Subcutaneous adipose tissue (tissue), 4 donors: ENCODE results near the gene KDR. TPM values are rescaled to one million over a fixed set of nuclear protein-coding genes. Genes with fewer than 3 reads are reported as not detected.

Source experiments
- CTCF ChIP-seq: fragments of 450-650 bp; IDR thresholded peaks from one replicate; pipeline ENCODE4 v1.5.1; 2016; ENCODE audit warnings: low read depth, mild to moderate bottlenecking, control low read depth, antibody characterized with exemption, moderate library complexity
- total RNA-seq, 4 donors: library from RNA; depleted of rRNA; stranded (reverse); fragments of >200 nt; gene quantifications; one replicate each; pipeline ENCODE4 v1.1.0, GENCODE V29; 2016

Gene KDR
- total RNA-seq, 4 donors from 2014 or later = 14.5 to 69.7 (median 27.6) TPM

- no peak for TF ChIP-seq CTCF
Observed at GRCh38 chr4:55038176-55038890, 87.1 kb downstream of the KDR start.

- TF ChIP-seq CTCF = no peak
Observed at GRCh38 chr4:55037728-55038127, 87.7 kb downstream of the KDR start.

GRCh38 chr4:55036405-55036804 is 89.0 kb downstream of the KDR start:
- TF ChIP-seq CTCF = no peak

GRCh38 chr4:55035892-55036291 is 89.5 kb downstream of the KDR start:
- no peak for TF ChIP-seq CTCF

GRCh38 chr4:55033296-55033695 is 92.1 kb downstream of the KDR start:
- no peak for TF ChIP-seq CTCF

- TF ChIP-seq CTCF = no peak
Observed at GRCh38 chr4:55032788-55033187, 92.6 kb downstream of the KDR start.

GRCh38 chr4:55032179-55032578 is 93.2 kb downstream of the KDR start:
- TF ChIP-seq CTCF = no peak
